Measurements from ENCODE around the gene STARD10.
A peak's percentile ranks its signal among the peaks of the same experiment; 100 is the strongest.

STARD10 gene

GRCh38 chr11:72744474-72744873, 49.4 kb downstream of the STARD10 start:
- Histone ChIP-seq H3K4me1 (ENCODE audit: insufficient read depth, low read length) (peaks cover 27% of the 10 kb centered on the region), H3K9ac (ENCODE audit: low read depth, low read length) (no peak overlapping the region)

GRCh38 chr11:72743321-72744221, 50.3 kb downstream of the STARD10 start:
- no peaks in the 10 kb centered on the region for H3K27me3 ChIP-seq (ENCODE audit: insufficient read depth, low read length)
- H3K4me1 ChIP-seq (ENCODE audit: insufficient read depth, low read length) = peaks cover 27% of the 10 kb centered on the region
- no peak overlapping the region for H3K9ac ChIP-seq (ENCODE audit: low read depth, low read length)
- H3K4me3 ChIP-seq (ENCODE audit: low read length) = no peak overlapping the region
- no peak overlapping the region for H3K27ac ChIP-seq (ENCODE audit: low read length)
- H3K9me3 ChIP-seq (ENCODE audit: insufficient read depth, low read depth, low read length) = no peaks in the 10 kb centered on the region
- peaks cover 5% of the 10 kb centered on the region; the same call in 1 of the 2 replicates for H3K36me3 ChIP-seq (ENCODE audit: insufficient read depth, low read depth, low read length)

More at GRCh38 chr11:72744474-72744873, 49.4 kb downstream of the STARD10 start:
- H3K4me3 ChIP-seq (ENCODE audit: low read length) = no peak overlapping the region
- no peak overlapping the region for H3K27ac ChIP-seq (ENCODE audit: low read length)
- no peaks in the 10 kb centered on the region for H3K9me3 ChIP-seq (ENCODE audit: insufficient read depth, low read depth, low read length)
- peaks cover 5% of the 10 kb centered on the region; the same call in 1 of the 2 replicates for H3K36me3 ChIP-seq (ENCODE audit: insufficient read depth, low read depth, low read length)
- no peaks in the 10 kb centered on the region for H3K27me3 ChIP-seq (ENCODE audit: insufficient read depth, low read length)

- Histone ChIP-seq H3K27me3 (ENCODE audit: insufficient read depth, low read length) (no peaks in the 10 kb centered on the region), H3K9ac (ENCODE audit: low read depth, low read length) (no peak overlapping the region), H3K36me3 (ENCODE audit: insufficient read depth, low read depth, low read length) (peaks cover 3% of the 10 kb centered on the region; the same call in 1 of the 2 replicates), H3K4me1 (ENCODE audit: insufficient read depth, low read length) (peaks cover 27% of the 10 kb centered on the region), H3K27ac (ENCODE audit: low read length) (no peak overlapping the region), H3K9me3 (ENCODE audit: insufficient read depth, low read depth, low read length) (no peaks in the 10 kb centered on the region), H3K4me3 (ENCODE audit: low read length) (no peak overlapping the region)
Observed at GRCh38 chr11:72742513-72743320, 51.1 kb downstream of the STARD10 start.

- peak overlapping the region; percentile 3; the same call in 1 of the 2 replicates for H3K9ac ChIP-seq (ENCODE audit: low read depth, low read length)
- no peaks in the 10 kb centered on the region for H3K36me3 ChIP-seq (ENCODE audit: insufficient read depth, low read depth, low read length)
- H3K9me3 ChIP-seq (ENCODE audit: insufficient read depth, low read depth, low read length) = no peaks in the 10 kb centered on the region
- no peaks in the 10 kb centered on the region for H3K27me3 ChIP-seq (ENCODE audit: insufficient read depth, low read length)
- H3K4me3 ChIP-seq (ENCODE audit: low read length) = no peak overlapping the region
- H3K4me1 ChIP-seq (ENCODE audit: insufficient read depth, low read length) = peaks cover 27% of the 10 kb centered on the region
- H3K27ac ChIP-seq (ENCODE audit: low read length) = peak overlapping the region; percentile 65
Observed at GRCh38 chr11:72741849-72742512, 51.9 kb downstream of the STARD10 start.

GRCh38 chr11:72741429-72741833, 52.4 kb downstream of the STARD10 start:
- H3K4me1 ChIP-seq (ENCODE audit: insufficient read depth, low read length) = peaks cover 32% of the 10 kb centered on the region
- H3K9me3 ChIP-seq (ENCODE audit: insufficient read depth, low read depth, low read length) = no peaks in the 10 kb centered on the region
- H3K27me3 ChIP-seq (ENCODE audit: insufficient read depth, low read length) = no peaks in the 10 kb centered on the region
- H3K4me3 ChIP-seq (ENCODE audit: low read length) = no peak overlapping the region
- H3K27ac ChIP-seq (ENCODE audit: low read length) = peak overlapping the region; percentile 65
- H3K9ac ChIP-seq (ENCODE audit: low read depth, low read length) = peak overlapping the region; percentile 3; the same call in 1 of the 2 replicates
- H3K36me3 ChIP-seq (ENCODE audit: insufficient read depth, low read depth, low read length) = no peaks in the 10 kb centered on the region

GRCh38 chr11:72740562-72741428, 53.1 kb downstream of the STARD10 start:
- H3K9ac ChIP-seq (ENCODE audit: low read depth, low read length) = peak overlapping the region; percentile 3; the same call in 1 of the 2 replicates
- no peaks in the 10 kb centered on the region for H3K36me3 ChIP-seq (ENCODE audit: insufficient read depth, low read depth, low read length)
- H3K4me1 ChIP-seq (ENCODE audit: insufficient read depth, low read length) = peaks cover 37% of the 10 kb centered on the region
- no peaks in the 10 kb centered on the region for H3K9me3 ChIP-seq (ENCODE audit: insufficient read depth, low read depth, low read length)
- H3K27ac ChIP-seq (ENCODE audit: low read length) = peak overlapping the region; percentile 65
- no peak overlapping the region for H3K4me3 ChIP-seq (ENCODE audit: low read length)
- no peaks in the 10 kb centered on the region for H3K27me3 ChIP-seq (ENCODE audit: insufficient read depth, low read length)

GRCh38 chr11:72740060-72740424, 53.8 kb downstream of the STARD10 start:
- H3K9ac ChIP-seq (ENCODE audit: low read depth, low read length) = no peak overlapping the region
- H3K9me3 ChIP-seq (ENCODE audit: insufficient read depth, low read depth, low read length) = no peaks in the 10 kb centered on the region
- no peak overlapping the region for H3K27ac ChIP-seq (ENCODE audit: low read length)
- no peaks in the 10 kb centered on the region for H3K36me3 ChIP-seq (ENCODE audit: insufficient read depth, low read depth, low read length)
- peaks cover 37% of the 10 kb centered on the region for H3K4me1 ChIP-seq (ENCODE audit: insufficient read depth, low read length)
- H3K27me3 ChIP-seq (ENCODE audit: insufficient read depth, low read length) = no peaks in the 10 kb centered on the region
- H3K4me3 ChIP-seq (ENCODE audit: low read length) = no peak overlapping the region

- Histone ChIP-seq H3K4me1 (ENCODE audit: insufficient read depth, low read length) (peaks cover 37% of the 10 kb centered on the region), H3K4me3 (ENCODE audit: low read length) (no peak overlapping the region), H3K27me3 (ENCODE audit: insufficient read depth, low read length) (no peaks in the 10 kb centered on the region), H3K27ac (ENCODE audit: low read length) (no peak overlapping the region), H3K9ac (ENCODE audit: low read depth, low read length) (no peak overlapping the region), H3K9me3 (ENCODE audit: insufficient read depth, low read depth, low read length) (no peaks in the 10 kb centered on the region), H3K36me3 (ENCODE audit: insufficient read depth, low read depth, low read length) (no peaks in the 10 kb centered on the region)
Observed at GRCh38 chr11:72739240-72740059, 54.4 kb downstream of the STARD10 start.

- Histone ChIP-seq H3K27me3 (ENCODE audit: insufficient read depth, low read length) (no peaks in the 10 kb centered on the region), H3K36me3 (ENCODE audit: insufficient read depth, low read depth, low read length) (no peaks in the 10 kb centered on the region), H3K9ac (ENCODE audit: low read depth, low read length) (no peak overlapping the region), H3K4me1 (ENCODE audit: insufficient read depth, low read length) (peaks cover 34% of the 10 kb centered on the region), H3K4me3 (ENCODE audit: low read length) (no peak overlapping the region), H3K27ac (ENCODE audit: low read length) (no peak overlapping the region), H3K9me3 (ENCODE audit: insufficient read depth, low read depth, low read length) (no peaks in the 10 kb centered on the region)
Observed at GRCh38 chr11:72738199-72739141, 55.4 kb downstream of the STARD10 start.

All from iPS-20b (cell line).